Epithelial cell of esophagus (primary cell): ENCODE measurements around the gene ADAMTS19.

ENCODE experiments used
- DNase-seq: peaks from one replicate; pipeline ENCODE4 v3.0.0; 2010; ENCODE audit warnings: low read depth
- H3K4me3 ChIP-seq: 2 replicates; pipeline ENCODE4 v1.5.1; 2011; ENCODE audit warnings: mild to moderate bottlenecking, low read length, control low read depth
- CTCF ChIP-seq: IDR thresholded peaks from 2 replicates; pipeline ENCODE4 v1.5.1; 2011; ENCODE audit warnings: low read depth, mild to moderate bottlenecking, low read length, control low read depth, inconsistent platforms; ENCODE audit not compliant: insufficient read depth; ENCODE audit errors: missing control alignments

Gene ADAMTS19

DNA sequence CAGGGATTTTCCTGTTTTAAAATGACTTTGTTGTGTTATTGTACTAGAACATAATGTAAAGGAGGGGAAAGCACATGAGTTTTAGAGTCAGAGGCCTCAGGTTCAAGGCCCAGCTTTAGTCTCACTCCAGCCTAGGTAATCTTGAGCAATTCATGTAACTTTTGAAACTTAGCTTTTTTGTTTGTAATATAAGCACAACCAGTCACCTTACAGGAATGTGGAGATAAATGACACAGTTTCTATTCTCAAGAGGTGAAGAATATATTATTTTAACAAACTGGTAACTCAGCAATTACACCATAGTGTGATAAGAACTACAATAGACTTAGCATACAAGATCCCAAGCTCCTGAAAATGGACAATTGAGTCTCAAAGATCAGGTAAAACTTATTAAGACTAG lies 51.2 kb downstream of the ADAMTS19 start:
- TF ChIP-seq CTCF: no peak
- H3K4me3 ChIP-seq: no peak overlapping the region
- peak; percentile 44 for DNase-seq

GRCh38 chr5:129541051-129541450 lies 81.0 kb downstream of the ADAMTS19 start:
- H3K4me3 ChIP-seq: no peak overlapping the region
- TF ChIP-seq CTCF: no peak
- DNase-seq: no peak

- no peak overlapping the region for H3K4me3 ChIP-seq
- peak; percentile 60 for TF ChIP-seq CTCF
- peak; percentile 68 for DNase-seq
Observed at GRCh38 chr5:129541648-129542251, 81.7 kb downstream of the ADAMTS19 start.

DNA sequence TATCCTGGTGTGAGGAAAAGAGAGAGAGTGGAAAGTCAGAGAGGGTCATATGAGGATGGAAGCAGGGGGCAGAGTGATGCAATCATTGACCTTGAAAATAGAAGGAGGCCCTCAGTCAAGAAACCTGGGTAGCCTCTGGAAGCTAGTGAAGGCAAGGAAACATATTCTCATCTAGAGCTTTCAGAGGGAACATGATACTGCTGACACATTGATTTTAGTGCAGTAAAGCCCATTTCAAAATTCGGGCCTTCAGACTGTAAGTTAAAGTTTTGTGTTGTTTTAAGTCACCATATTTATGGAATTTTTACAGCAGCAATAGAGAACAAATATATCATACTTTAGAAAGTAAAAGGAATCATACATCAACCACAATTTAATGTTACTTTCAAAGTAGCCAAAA lies 87.0 kb downstream of the ADAMTS19 start:
- no peak for DNase-seq
- TF ChIP-seq CTCF: no peak
- no peak overlapping the region for H3K4me3 ChIP-seq

- H3K4me3 ChIP-seq: no peak overlapping the region
- TF ChIP-seq CTCF: no peak
- DNase-seq: peak; percentile 50
Observed at GRCh38 chr5:129554134-129554904, 94.2 kb downstream of the ADAMTS19 start.

- no peak for TF ChIP-seq CTCF
- H3K4me3 ChIP-seq: no peak overlapping the region
- DNase-seq: no peak
Observed at GRCh38 chr5:129563585-129563984, 103.5 kb downstream of the ADAMTS19 start.
